ENCODE data around the gene ARHGEF4. TPM values are rescaled to one million over a fixed set of nuclear protein-coding genes. Genes with fewer than 3 reads are reported as not detected.

The ARHGEF4 gene
- total RNA-seq, 1 donor from 2014 or later = 11.1 TPM

GRCh38 chr2:131094463-131095281 is 258.0 kb downstream of the ARHGEF4 start:
- TF ChIP-seq CTCF (IDR thresholded peaks at IDR 0.05) = no peak
- H3K27ac ChIP-seq = peak overlapping the region; percentile 89
- no peaks in the 10 kb centered on the region for H3K36me3 ChIP-seq
- H3K27me3 ChIP-seq = no peaks in the 10 kb centered on the region
- DNase-seq = no peak
- H3K4me1 ChIP-seq = peaks cover 22% of the 10 kb centered on the region
- no peak overlapping the region for H3K4me3 ChIP-seq
- no peaks in the 10 kb centered on the region for H3K9me3 ChIP-seq
- intact Hi-C loops (cut with DNase I) = no loop called here
- no peak for ATAC-seq

Other genes with a start within 250 kb of the ARHGEF4 start
- gene CFC1, start 237.3 kb upstream of the ARHGEF4 start, total RNA-seq = 0.38 TPM
- not detected for gene POTEJ, start 225.5 kb upstream of the ARHGEF4 start, total RNA-seq
- gene GPR148, start 107.8 kb upstream of the ARHGEF4 start, total RNA-seq = not detected
- not detected for gene AMER3, start 81.4 kb upstream of the ARHGEF4 start, total RNA-seq